ENCODE measurements around the gene HTR1E.
"Not testable (repeated sequence)": the region's sequence is repeated elsewhere in the genome, so short reads cannot be mapped to it uniquely, and the experiment has no call there.

The HTR1E gene, protein sequence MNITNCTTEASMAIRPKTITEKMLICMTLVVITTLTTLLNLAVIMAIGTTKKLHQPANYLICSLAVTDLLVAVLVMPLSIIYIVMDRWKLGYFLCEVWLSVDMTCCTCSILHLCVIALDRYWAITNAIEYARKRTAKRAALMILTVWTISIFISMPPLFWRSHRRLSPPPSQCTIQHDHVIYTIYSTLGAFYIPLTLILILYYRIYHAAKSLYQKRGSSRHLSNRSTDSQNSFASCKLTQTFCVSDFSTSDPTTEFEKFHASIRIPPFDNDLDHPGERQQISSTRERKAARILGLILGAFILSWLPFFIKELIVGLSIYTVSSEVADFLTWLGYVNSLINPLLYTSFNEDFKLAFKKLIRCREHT

DNA sequence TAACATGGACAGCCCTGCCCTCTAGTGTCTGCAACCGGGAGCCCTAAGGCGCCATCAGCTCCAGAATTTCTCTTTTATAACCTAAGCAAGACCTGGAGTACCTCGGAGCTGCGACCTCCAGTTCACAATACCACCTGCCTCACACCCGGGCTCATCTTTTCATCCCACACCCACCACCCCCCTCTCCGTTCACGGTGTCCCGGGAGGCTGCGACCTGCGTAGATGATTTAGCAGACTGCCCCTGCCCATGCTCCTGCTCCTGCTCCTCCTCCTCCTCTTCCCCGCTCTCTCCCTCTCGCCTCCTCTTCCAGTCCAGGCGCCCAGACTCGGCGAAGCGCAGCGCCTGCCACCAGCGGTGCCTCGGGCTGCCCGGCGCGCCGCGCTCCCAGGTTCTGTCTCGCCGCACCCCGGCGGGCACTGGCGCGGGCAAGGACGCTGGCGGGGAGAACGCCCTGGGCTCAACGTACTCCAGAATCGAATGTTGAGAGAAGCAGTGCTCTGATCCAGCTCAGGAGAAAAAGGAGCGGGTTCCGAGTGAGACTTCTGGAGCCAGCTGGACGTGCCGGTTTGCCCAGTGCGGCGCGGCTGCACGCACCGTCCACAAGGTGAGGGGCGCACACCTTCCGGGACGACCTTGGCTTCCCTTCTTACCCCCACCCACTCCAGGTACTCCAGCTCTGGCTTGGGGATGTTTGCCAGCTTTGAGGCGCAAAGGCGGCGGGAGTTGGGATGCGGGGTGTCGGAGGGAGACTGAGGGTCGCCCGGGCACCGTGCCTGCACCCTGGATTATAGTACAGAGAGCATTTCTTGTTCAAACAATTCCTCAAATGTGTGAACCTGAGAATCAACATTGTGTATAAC is at the start of gene HTR1E:
Gene HTR1E (plus strand): TSS at position 310 of the 861 bp plus-strand sequence. CDS start 77,807 bp downstream, outside the sequence.
- DNase-seq (ENCODE audit: low read depth in 2 of 2), result no peak

DNA sequence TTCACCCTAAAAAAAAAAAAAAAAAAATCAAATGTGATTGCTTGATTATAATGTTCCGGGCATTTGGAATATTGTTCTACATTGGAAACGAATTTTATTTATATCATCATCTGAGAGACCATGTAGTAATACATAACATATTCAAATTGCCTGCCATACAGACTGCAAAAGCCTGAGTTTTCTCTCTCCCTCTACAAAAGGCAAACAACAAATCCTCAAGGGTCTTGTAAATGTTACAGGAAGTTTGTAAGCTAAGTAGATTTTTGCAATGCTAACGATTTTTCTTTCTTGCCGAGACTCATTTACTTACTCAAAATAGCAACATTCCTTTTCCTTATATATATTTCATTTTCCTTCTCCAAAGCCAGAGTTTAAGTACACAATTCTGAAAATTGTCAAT is 49.0 kb upstream of the HTR1E start:
- no peak for DNase-seq (ENCODE audit: low read depth in 2 of 2)

DNA sequence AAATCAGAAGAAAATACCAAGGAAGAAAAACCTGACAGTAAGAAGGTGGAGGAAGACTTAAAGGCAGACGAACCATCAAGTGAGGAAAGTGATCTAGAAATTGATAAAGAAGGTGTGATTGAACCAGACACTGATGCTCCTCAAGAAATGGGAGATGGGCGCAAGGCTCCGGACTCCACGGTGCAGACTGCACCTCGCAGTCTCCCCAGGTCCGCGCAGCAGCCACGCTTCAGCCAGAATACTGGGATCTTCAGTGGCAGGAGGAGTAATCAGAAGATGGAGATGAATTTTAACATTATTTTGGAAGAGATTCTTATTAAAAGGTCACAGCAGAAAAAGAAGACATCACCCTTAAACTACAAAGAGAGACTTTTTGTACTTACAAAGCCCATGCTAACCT is 40.1 kb upstream of the HTR1E start:
- not testable (repeated sequence) for DNase-seq (ENCODE audit: low read depth in 2 of 2)

DNA sequence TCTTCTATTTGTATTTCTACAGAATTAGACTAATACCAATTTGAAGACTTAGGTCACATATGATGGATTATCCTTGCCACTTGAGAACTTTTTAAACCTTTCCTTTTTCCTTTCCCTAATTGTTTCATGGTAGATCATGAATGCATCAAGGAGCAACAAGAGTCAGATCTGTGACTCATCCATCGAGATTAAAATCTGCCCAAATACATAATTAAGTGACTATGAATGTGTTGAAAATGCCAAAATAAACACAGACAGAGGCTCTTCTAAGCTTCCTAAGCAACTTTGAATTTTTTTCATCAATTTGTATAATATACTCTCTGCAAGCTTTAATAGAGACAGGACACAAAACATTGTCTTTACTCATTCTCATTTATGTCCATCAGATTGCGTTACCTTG is 23.5 kb upstream of the HTR1E start:
- no peak for DNase-seq (ENCODE audit: low read depth in 2 of 2)

DNA sequence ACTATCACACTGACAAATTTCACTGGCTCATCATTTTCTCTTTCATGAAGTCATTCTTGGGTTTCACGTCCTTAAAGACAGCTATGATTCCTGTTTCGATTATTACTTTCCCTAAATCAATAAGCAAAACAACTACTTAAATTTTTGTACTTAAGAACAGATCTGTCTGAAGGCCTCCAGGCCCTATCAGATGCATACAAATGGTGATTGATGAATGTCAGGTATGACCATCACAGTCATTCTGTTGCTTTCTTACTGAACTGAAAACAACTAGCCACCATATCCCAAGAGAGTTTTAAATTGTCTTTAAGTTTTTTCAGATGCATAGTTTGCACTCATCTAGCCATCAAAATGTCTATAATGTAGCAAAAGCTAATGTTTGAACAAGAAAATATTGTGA is 20.9 kb upstream of the HTR1E start:
- no peak for DNase-seq (ENCODE audit: low read depth in 2 of 2)

DNA sequence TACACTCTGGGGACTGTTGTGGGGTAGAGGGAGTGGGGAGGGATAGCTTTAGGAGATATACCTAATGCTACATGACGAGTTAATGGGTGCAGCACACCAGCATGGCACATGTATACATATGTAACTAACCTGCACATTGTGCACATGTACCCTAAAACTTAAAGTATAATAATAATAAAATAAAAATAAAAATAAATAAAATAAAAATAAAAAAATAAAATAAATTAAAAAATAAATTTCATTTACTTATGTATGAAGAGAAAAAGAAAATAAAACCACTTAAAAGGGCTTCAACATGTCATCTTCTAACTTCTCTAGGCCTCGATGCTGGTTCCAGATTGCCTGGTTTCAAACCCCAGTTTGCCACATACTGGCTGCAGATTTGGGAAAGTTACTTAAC is 10.2 kb upstream of the HTR1E start:
- not testable (repeated sequence) for DNase-seq (ENCODE audit: low read depth in 2 of 2)

DNA sequence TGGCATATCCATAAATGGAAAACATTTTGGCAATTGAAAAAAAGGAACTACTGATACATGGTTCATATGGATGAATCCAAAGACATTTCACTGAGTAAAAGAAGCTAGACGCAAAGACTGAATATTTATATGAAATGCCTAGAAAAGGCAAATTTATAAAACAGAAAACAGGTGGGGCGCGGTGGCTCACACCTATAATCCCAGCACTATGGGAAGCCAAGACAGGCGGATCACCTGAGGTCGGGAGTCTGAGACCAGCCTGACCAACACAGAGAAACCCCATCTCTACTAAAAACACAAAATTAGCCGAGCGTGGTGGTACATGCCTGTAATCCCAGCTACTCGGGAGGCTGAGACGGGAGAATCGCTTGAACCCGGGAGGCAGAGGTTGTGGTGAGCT is 9.5 kb upstream of the HTR1E start:
- DNase-seq (ENCODE audit: low read depth in 2 of 2), result not testable (repeated sequence)

DNA sequence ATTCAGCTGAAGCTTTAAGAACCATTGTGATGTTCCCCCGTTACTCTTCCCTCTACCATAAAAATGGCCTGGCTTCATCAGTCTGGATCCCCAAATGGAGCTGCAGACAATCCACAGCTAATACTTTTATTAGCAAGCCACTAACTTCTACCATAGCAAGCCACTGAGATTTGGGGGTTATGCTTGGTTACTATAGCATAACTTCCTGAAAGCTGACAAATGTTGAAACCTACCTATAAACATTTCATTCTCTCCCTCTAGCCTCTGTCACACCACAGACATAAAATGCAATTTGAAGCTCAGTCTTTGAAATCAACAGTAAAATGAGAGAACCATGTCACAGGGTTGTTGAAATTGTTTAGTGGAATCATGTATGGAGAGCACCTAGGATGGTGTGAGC is 3.0 kb upstream of the HTR1E start:
- no peak for DNase-seq (ENCODE audit: low read depth in 2 of 2)

DNA sequence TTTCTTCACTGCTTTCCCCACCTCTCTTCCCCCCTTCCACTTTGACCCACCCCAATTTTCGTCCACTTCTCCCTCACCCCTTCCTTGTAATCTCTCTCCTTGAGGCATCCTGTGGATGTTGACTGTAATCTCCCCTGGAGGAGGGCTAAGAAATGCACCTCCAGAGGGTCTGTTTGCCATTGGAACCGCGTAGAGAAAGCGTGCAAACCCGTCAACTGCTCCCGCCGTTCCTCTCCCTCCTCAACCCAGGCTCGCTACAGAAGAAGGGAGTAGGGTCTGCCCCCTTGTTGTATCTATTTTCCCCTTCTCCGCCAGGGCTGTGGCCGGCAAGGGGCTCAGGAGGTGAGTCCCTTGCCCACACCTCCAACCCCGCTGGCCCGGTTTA is 502 bp upstream of the HTR1E start:
- no peak for DNase-seq (ENCODE audit: low read depth in 2 of 2)

DNA sequence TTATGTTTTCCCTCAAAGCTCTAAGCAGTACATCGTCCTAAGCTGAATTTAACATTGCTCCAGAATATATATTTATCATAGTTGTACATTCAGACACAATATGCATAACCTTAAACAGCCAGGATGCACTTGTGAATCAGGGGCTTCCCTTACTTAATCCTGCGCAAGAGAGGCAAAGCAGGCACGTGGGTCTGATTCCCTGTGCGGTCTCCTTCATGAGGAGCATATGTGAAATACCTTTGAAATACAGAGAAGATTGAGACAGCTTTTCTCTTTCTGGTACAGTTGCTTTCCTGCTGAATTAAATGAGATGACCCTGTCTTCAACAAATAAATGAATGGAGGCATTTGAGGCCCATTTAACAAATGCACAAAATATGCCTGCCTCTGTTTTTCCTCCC is 1.5 kb downstream of the HTR1E start:
- no peak for DNase-seq (ENCODE audit: low read depth in 2 of 2)

DNA sequence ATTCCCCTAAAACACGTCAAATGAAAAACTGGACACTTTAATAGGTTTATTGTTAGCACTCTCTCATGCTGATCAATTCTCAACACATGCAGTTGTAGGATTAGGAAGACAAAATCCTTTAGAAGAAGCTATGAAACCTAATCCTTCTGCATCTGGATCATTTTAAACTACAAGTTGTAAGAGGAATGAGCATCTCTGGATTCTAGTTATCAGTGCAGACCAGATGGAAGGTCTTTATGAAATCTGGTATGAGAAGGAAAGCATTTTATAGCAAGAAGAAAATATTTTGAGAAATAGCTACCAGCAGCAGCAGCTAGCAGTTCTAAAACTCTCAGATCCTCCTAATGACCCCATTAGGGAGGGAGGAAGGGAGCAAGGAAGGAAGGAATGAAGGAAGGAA is 4.1 kb downstream of the HTR1E start:
- no peak for DNase-seq (ENCODE audit: low read depth in 2 of 2)

DNA sequence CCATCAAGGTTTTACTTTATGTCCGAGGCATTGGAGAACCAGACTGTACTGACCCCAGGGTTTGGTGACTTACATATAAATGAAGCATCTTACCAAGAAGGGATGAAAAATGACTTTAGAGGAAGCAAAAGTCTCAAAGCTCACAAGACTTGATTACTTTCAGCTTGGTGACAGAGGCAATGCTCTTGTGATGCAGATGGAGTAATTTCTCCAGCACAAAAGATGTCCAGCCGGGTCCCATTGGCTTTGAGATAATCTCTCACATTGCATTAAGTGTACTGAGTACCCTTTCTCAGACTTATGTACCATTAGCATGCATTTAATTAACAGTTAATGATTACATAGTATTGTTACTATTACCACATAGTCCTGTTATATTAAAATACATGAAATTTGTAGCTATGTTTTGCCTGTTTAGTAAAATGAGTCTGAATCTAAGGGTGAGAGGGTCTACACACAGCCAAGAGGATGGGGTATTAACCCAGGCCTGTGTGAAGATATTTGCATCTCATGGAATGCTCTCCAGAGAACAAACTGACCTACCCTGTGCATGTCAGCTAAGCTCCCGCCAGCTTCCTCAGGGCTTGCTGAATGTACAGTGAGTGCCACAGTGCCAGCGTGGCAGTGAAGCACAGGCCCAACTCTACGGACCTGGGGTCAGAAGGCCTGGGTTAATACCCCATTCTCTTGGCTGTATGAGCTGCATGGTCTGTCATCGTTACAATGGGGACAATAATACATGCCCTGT is 5.6 kb downstream of the HTR1E start:
- no peak for DNase-seq (ENCODE audit: low read depth in 2 of 2)

DNA sequence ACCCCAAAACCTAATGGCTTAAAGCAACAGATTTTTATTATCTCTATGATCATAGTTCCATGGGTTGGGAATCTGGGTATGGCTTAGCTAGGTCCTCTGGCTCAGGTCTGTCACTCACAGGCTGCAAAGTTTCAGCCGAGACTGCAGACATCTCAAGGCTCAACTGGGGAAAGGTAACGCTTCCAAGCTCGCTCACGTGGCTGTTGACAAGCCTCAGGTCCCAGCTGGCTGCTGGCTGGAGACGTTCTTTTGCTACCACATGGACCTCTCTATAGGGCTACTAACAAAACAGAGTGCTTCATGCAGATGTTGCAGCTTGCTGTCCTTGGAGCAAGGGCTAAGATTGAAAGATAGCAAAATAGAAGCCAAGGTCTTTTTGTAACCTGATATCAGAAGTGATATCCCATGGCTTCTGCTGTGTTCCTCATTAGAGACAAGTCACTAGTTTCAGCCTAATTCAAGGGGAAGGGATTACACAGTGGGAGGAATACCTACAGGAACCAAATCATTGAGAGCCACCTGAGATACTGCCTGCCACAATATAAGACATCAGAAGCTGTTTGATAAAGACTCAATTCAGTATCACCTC is 6.6 kb downstream of the HTR1E start:
- DNase-seq (ENCODE audit: low read depth in 2 of 2), result no peak

DNA sequence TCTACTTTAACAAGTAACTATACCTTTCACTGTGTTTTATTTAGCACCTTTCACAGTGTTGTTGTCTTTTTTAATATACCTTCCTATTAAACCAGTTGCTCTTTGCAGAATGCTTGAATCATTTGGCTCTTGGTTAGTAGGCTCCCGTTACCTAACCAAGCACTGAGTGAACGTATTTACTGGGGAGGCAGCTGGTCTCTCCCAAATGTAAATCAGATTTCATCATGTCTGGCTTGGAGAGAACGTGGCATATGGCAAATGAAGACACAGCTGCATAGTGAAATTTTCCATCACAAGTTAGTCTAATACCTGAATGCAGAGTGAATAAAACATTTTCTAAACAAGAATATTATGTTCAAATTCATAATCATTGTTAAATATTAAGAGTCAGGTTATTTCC is 12.4 kb downstream of the HTR1E start:
- DNase-seq (ENCODE audit: low read depth in 2 of 2), result no peak

DNA sequence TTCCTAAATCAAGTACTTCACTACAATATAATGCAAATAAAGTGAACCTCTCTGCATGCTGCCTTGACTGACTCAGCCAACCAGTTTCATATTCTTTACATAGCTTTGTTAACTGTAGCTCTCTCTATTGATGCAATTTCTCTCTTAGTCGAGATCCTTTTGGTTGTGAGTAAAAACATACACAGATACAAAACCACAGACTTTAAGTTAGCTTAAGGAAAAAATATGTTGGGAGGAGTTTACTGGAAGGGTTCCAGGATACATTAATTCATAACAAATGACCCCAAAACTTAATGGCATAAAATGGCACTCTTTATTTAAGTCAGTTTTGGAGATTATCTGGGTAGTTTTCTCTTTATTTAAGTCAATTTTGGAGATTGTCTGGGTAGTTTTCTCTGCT is 15.7 kb downstream of the HTR1E start:
- no peak for DNase-seq (ENCODE audit: low read depth in 2 of 2)

DNA sequence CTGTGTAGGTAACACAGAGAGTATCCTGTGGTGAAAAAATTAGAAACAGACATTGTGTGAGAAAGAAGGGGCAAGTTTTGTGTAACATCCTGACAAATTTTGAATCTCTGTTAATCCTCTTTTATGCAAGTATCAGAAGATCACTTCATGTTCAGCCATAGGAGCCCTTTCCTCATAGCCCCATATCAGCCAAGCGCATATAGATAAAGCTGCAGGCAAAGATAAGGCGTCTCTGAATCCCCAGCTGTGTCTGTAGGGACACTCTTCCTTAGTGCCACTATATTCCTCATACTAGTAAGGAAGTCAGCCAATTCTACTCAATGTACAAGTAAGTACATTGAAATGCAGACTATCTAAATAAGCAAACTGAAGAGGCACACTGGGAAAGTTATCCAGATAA is 22.3 kb downstream of the HTR1E start:
- DNase-seq (ENCODE audit: low read depth in 2 of 2), result no peak

DNA sequence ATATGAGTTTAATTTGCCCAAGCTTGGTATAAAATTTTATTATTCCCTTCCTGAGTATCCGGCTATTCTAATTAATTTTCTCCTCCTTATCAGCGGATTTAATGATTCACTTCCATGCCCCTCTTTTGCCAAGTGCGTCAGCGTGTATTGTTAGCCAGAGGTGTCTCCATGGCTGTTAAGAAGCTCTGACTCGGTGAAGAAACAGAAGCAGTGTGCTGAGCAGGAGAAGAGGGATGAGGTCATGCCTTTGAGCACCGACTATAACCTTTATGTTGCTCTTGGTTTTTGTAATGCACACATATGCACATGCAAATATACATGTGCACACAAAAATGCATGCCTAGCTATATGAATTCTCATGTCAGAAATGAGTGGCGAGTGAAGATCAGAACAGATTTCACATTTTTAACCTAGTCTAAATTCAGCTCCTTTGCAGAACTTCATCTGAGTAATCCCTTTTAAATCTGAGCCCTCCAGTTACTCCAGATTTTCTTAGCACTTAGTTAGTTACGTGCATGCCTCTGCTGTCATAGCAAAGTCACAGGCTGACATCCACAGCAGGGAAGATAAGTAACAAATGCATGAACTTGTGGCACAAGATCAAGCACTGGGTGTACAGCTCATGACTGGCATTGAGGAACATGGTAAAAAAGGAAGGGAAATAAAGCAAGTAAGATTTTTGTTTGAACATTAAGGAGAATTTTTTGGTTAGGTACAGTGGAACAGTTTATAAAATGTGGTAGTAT is 24.3 kb downstream of the HTR1E start:
- DNase-seq (ENCODE audit: low read depth in 2 of 2), result no peak

DNA sequence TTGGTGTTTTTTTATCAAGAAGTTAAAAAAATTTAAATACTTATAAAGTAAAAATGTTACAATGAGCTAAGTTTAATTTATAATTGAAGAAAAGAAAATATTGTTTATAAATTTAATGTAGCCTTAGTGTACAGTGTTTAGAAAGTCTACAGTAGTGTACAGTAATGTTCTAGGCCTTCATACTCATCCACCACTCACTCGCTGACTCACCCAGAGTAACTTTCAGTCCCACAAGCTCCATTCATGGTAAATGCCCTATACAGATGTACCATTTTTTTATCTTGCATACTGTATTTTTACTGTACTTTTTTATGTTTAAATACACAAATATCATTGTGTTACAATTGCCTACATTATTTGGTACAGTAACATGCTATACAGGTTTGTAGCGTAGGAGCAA is 26.0 kb downstream of the HTR1E start:
- no peak for DNase-seq (ENCODE audit: low read depth in 2 of 2)

DNA sequence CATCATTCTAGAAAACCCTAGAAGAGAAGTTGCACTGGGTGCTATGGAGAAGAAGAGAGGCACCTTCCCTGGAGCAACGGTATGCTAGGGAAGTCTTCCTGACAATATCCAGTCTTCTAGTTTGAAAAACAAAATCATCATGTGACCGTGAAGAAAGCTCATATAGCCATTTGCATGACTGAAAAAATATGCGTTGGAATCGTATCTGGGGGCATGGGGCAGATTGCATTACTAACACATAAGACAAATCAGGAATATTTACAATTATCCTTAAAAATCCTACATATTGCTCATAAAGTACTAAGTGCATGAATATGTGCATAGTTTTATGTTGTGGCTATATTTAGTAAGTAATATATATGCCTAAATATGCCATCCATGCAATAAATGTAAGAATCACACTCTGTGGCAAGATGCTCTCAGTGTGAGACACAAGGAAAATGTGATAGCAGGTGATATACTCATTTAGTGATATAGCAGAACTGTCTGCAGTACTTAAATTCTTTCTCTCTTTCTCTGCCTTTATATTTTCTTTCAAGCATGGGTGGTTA is 26.8 kb downstream of the HTR1E start:
- no peak for DNase-seq (ENCODE audit: low read depth in 2 of 2)

DNA sequence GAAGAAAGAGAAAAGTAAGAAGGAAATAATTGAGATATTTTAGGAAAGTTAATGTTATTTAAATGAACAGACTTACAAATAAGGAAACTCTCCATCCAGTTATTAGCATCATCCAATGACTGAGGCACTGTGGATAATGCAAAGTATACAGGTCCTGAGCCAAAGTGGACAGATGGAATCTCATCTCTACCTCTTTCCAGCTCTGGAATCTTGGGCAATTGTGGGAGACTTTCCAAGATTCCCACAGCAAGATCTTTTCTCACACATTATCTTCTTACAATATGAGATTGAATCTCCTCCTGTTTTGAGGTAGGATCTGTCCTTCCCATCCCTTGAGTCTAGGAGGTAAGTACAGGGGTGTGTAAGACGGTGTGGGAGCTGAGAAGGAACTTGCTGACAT is 28.9 kb downstream of the HTR1E start:
- DNase-seq (ENCODE audit: low read depth in 2 of 2), result no peak

DNA sequence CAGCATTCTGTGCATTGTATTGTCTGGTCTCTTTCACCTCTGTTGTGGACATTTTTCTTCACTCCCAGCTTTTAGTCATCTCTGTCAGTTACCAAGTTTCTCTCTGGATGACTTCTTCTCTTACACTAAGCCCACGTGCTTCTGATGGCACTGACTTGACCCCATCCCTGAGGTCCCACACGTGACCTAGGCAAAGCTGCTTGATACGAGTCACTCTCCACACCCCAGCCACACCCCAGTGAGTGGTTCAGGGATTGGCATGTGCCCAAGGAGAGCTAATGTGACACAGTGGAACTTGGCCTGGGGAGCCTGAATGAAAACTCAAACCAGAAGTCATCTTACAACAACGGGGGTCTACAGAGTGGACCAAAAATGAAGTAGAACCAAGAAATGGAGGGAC is 32.2 kb downstream of the HTR1E start:
- no peak for DNase-seq (ENCODE audit: low read depth in 2 of 2)

Measured in activated CD8-positive, alpha-beta memory T cell treated with anti-CD3 and anti-CD28 coated beads for 4 hours (primary cell).